NCI-H146 treated with DMSO at 0.1 percent for 48 hours (cell line): ENCODE measurements around the gene ROBO1.
A peak's percentile ranks its signal among the peaks of the same experiment; 100 is the strongest.

Source experiments
- DNase-seq: peaks from one replicate; lab custom pipeline; 2025; ENCODE audit not compliant: unreplicated experiment; lab: John Stamatoyannopoulos, UW

Gene ROBO1

DNA sequence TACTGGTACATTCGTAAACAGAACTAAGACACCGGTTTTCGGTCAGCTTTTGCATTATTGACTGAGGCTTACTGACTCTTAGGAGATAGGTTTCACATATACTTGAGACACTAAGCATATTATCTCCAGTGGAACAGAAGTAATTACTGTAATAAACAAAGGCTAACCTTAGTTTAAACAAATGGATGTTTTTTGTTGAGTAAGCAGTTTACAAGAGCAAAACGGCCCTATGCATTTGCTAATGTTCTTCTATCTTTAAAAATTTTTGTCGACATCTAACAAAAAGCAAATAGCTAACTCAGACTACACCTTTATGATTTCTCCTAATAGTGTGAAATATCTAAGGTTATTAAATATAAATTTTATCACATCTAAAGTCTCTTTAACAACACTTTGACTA, 664.5 kb downstream of the ROBO1 start:
- DNase-seq: no peak

DNA sequence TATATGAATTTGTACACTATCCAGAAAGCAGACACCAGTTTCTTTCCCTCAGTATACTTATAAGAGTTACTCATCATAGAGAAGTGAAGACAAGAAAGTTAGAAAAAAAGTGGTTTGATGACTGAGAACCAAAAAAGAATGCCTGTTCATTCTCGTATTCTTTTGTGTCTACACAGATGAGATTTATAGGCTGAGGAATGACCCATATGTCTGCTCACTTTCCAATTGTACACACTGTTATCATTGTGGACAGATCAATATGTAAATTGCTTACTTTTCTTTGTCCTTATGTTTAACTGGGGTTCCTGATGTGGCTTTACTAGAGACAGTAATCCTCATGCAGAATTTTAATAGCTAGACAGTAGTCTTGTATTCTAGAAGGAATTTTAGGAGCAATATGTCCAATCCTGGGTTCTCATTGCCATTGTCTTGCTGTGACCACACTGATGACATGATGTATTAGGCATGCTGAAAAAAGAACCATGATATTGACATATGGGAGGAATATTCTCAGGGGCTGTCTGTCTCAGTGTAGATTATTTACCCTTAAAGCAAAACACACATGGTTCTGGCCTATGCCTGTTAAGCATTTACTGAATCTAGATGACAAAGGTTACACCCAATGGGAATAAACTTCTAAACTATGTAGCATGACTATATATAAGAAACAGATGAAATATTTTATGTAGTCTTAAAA, 669.7 kb downstream of the ROBO1 start:
- DNase-seq: no peak

GRCh38 chr3:79094654-79095053, 673.1 kb downstream of the ROBO1 start:
- DNase-seq: no peak

DNA sequence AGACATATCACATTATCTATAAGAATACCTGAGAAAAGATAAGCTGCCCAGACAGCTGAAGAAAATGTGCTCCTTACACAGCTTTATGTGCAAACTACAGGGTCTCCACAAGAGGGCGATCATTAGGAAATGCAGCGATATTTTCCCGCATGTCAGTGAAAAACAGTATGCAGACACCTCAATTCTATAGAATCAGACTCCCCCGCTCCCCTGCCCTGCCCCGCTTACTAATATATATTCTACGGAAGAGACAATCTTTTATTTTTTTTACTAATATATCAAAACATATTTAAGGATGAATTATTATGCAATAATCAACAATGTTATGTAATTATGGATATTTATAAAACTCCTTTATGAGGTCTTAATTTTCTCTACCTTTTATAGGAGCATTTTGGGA, 681.3 kb downstream of the ROBO1 start:
- DNase-seq: peak; percentile 18

- no peak for DNase-seq
These were observed 682.6 kb downstream of the ROBO1 start for GRCh38 chr3:79085171-79085570.

- DNase-seq: no peak
These were observed 686.5 kb downstream of the ROBO1 start for GRCh38 chr3:79081335-79081734.

GRCh38 chr3:79074558-79074957, 693.2 kb downstream of the ROBO1 start:
- no peak for DNase-seq

DNA sequence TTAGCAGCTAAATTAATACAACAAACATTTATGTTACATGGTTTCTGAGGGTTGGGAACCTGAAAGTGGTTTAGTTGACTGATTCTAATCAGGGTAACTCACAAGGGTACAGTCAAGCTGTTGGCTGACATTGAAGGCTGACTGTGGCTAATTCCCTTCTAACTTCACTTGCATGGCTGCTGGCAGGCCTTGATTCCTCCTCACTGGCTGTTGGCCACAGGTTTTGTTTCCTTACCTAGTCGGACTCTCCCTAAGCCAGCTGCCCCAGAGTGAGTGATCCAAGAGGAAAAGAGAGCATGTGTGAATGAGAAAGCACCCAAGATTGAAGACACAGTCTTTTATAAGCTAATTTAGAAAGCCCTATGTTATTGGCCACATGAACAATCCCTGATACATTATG, 700.1 kb downstream of the ROBO1 start:
- no peak for DNase-seq

- no peak for DNase-seq
These were observed 701.3 kb downstream of the ROBO1 start for GRCh38 chr3:79066481-79066880.

GRCh38 chr3:79063624-79064023, 704.2 kb downstream of the ROBO1 start:
- no peak for DNase-seq

- no peak for DNase-seq
These were observed 710.0 kb downstream of the ROBO1 start for GRCh38 chr3:79057756-79058155.

GRCh38 chr3:79056498-79056897, 711.3 kb downstream of the ROBO1 start:
- DNase-seq: no peak

- DNase-seq: no peak
These were observed 715.6 kb downstream of the ROBO1 start for GRCh38 chr3:79052054-79052681.

DNA sequence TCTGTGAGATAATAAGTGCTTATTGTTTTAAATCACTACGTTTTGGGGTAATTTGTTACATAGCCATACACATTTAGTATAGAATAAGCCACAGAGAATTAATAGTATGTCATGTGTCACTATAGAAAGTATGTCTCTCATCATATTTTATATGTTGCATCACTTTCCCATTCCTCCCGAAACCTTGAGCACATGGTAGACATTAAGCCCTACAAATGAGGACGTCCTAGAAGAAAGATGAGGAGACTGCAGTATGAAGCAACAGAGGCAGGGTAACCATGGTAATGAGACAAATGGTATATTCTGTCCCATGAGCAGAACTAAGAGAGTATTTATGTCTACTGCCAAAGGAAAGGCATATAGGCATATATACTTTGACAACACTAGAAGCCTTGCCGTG, 720.2 kb downstream of the ROBO1 start:
- no peak for DNase-seq

- DNase-seq: no peak
These were observed 726.2 kb downstream of the ROBO1 start for GRCh38 chr3:79041621-79042020.

DNA sequence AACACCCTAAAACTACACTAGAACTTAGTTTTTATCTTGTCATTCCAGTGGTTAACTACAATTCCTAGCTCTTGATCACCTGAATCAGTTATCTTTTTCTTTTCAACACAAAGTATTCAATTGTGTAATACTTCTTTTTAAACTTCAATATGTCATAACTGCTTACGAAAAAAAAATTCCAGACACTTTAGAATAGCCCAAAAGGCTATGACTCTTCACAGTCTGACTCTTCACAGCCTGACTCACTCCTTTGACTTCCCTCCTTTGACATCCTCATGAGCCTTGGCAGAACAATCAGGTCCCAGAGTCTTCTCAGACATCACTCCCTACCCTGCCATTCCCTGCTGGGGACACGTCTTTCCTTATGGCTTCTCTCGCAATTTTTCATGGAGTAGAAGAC, 727.1 kb downstream of the ROBO1 start:
- DNase-seq: no peak

- DNase-seq: no peak
These were observed 727.7 kb downstream of the ROBO1 start for GRCh38 chr3:79040091-79040490.

GRCh38 chr3:79039192-79039591, 728.6 kb downstream of the ROBO1 start:
- DNase-seq: no peak

GRCh38 chr3:79038636-79039035, 729.2 kb downstream of the ROBO1 start:
- no peak for DNase-seq

DNA sequence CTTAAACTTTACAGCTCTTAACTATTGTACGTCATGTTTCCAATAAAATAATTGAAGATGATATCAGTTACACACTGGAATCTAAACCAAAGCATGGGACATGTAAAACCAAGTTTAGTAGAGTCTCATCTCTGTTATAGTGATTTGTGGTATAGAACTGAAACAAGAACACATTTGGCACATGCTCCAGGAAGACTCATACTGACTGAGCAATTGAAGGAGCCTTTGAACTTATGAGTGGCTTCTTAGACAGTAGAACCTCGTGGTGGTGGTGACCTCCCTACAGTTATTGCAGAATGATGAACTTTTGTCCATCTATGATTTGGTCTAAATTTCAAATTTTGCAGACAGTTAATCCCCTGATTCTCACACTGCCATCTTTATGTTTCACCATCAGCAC, 729.7 kb downstream of the ROBO1 start:
- DNase-seq: no peak

- peak; percentile 43 for DNase-seq
These were observed 735.0 kb downstream of the ROBO1 start for GRCh38 chr3:79032686-79033318.

DNA sequence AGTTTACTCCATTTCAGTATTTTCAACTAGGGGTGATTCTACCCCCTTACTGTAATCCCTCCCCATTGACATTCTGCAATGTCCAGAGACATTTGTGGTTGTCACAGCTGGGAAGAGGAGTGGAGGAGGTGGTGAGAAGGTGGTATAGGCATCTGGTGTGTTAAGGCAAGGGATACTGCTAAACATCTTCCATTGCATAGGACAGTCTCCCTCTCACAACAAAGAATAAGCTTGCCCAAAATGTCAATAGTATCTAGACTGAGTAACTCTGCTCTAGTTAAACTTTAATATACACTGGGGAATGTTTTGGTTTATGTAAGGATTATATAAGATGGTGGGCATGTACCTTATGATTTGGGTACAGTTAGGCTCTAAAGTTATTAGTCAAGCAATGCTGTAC, 737.6 kb downstream of the ROBO1 start:
- no peak for DNase-seq
